ENCODE measurements around the gene OPN1MW3.
"Not testable (repeated sequence)": the region's sequence is repeated elsewhere in the genome, so short reads cannot be mapped to it uniquely, and the experiment has no call there.

Gene OPN1MW3

DNA sequence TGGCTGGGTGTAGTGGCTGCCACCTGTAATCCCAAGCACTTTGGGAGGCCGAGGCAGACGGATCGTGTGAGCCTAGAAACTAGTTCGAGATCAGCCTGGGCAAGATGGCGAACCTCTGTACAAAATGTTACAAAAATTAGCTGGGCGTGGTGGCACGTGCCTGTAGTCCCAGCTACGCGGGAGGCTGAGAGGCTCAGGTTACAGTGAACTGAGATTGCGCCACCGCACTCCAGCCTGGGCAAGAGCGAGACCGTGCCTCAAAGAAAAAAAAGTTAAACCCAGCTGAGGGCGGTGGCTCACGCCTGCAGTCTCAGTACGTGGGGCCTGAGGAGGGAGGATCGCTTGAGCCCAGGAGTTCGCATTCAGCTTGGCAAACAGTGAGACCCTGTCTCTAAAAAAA is 39.3 kb downstream of the OPN1MW3 start:
- DNase-seq = no peak

- peak in 2 of 3 experiments; percentile 6 to 25 for DNase-seq
These were observed 40.9 kb downstream of the OPN1MW3 start for GRCh38 chrX:154298312-154298711.

DNA sequence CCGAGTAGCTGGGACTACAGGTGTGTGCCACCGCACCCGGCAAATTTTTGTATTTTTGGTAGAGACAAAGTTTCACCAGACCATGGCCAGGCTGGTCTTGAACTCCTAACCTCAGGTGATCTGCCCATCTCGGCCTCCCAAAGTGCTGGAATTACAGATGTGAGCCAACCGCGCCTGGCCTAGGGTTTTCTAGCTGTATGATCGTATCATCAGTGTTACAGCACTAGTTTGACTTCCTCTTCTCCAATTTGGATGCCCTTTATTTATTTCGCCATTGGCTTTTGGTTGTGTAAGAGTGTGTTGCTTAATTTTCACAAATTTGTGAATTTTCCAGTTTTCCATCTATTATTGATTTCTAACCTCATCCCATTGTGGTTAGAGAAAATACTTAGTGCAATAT is 43.4 kb downstream of the OPN1MW3 start:
- DNase-seq = no peak

DNA sequence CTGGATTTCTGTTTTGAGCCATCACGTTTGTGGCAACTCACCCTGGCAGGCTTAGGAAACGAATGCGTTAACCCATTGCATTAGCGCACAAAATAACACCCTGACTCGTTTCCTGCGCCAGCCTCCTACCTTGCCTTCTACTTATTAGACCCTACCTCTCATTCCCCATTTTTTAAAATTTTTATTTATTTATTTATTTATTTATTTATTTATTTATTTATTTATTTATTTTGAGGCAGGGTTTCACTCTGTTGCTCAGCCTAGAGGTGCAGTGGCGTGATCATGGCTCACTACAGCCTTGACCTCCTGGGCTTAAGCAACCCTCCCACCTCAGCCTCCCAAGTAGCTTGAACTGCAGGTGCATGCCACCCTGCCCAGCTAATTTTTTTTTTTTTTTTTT is 45.6 kb downstream of the OPN1MW3 start:
- DNase-seq = not testable (repeated sequence)

- DNase-seq = no peak
These were observed 46.1 kb downstream of the OPN1MW3 start for GRCh38 chrX:154303476-154303875.

DNA sequence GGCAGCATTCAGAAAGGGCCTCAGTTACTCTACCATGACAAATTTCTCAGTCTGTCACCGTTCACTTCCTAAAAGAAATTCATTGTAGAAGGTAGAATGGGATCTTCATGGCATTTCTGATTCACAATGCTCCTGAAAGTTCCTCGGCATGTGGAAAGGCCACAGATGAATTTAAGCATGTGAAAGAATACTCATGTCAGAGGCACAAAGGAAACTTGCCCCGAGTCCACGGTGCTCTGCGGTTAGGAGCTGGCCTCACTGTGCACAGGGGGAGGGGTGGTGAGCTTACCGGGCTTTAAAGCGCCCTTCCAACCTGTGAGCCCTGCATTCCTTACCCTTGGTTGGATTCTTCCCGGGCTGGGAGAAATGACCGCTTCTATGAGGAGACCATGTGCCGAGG is 47.5 kb downstream of the OPN1MW3 start:
- no peak for DNase-seq

- DNase-seq = no peak
These were observed 48.3 kb downstream of the OPN1MW3 start for GRCh38 chrX:154305541-154306205.

DNA sequence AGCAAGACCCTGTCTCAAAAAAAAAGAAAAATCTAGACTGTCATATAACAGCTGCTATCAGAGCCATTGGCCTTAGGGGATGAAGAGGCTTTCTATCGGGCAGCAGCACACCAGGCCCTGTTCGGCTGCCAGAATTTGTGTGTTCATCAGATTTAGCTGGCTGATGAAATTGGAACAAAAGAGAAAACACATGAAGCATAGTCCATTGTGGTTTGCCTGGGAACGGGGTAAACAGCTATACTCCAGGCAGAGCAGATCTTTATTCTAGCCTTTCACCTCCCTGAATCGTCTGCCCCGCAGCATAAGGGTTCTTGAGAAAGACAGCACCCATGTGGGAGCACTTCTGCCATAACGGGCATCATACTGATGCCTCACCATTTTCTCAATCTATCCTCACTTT is 49.8 kb downstream of the OPN1MW3 start:
- DNase-seq = no peak

DNA sequence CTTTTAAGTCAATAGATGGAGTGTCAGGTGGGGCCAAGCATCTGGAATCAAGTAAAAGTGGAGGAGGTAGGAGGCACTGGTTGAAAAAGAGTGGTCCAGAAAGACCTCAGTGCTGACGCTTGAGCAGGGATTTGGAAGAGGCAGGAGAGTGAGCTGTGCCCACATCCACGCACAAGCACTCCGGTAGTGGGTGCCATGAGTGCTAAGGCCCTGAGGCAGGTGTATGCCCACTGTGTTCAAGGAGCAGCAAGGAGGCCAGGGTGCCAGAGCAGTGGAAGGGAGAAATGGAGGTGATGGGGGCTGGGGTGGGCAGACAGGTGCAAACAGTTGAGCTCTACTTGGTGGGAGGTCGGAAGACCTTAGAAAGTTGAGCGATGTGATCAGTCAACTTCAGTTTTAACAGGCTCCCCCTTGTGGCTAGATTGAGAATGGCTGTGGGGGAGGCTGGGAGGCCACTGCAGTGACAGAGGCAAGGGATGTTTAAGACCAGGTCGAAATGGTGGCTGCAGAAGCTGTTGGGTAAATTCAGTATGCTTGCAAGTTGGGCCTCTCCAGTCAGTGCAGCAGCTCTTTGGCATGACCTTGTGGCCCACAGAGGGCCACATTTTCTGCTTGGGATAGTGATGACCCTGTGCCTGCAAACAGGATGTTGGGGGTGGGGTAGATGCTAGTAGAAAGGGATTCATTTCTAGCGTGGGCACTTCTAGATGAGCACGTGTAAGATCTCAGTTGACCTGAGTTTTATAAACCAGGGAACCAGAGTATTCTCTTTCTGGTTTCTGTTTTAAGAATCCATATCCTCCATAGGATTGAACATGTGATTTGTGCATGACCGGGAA is 50.9 kb downstream of the OPN1MW3 start:
- peak; percentile 37 to 59 (median 54) for DNase-seq

DNA sequence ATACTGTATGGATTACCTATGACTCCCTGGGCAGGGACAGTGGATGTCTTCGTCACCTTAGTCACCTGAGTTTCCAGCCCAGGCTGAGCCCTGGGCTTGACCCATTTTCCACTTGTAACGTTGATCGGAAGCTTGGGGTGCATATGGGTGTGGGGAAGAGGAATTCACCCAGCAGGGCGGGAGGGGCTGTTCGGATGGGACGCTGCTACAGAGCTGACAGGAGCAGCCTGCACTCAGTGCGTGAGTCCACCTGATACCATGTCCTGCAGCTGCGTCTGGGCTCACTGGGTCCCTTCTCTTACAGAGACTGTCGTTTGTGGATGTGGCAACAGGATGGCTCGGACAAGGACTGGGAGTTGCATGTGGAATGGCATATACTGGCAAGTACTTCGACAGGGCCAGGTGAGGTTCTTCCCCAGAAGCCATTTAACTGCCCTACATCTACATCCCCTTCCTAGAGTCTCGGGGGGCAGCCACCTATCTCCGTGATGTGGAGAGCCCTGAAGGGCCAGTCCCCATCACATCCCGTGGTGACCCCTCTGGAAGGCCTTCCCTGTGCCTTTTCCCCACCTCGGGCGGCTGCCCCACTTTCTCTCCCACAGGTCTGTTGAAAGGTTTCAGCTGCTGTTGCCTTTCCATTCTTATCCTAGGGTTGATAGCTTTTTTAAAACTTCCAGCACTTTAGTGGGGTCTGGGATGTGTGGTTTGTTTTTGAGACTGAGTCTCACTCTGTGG is 51.8 kb downstream of the OPN1MW3 start:
- no peak for DNase-seq

DNA sequence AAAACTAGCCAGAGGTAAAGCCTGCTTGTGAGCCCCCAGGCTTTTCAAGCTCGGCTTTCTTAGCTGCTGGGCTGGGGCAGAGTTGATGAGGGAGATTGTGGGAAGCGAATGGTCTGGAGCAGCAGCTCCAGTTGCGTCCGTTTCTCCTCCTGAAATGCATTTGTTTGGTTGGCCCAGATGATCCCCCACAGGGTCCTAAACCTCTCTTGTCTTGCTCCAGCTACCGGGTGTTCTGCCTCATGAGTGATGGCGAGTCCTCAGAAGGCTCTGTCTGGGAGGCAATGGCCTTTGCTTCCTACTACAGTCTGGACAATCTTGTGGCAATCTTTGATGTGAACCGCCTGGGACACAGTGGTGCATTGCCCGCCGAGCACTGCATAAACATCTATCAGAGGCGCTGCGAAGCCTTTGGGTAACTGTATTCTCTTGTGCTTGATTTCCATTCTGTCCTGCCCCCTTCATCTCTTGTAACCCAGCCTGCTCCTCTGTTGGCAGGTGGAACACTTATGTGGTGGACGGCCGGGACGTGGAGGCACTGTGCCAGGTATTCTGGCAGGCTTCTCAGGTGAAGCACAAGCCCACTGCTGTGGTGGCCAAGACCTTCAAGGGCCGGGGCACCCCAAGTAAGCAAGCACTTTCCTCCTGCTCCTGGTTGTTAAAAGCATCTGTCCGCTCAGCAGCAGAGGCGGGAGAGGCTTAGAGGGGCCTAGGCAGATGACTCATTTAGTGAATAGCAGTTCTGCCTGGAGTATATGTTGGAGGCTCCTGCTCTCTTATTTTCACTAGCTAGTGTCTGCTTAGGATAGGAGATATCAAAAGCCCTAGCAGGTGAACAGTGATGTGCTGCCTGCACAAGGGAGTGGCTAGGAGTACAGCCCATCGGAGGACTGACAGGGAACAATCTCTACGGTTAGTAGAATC is 53.5 kb downstream of the OPN1MW3 start:
- DNase-seq = no peak

DNA sequence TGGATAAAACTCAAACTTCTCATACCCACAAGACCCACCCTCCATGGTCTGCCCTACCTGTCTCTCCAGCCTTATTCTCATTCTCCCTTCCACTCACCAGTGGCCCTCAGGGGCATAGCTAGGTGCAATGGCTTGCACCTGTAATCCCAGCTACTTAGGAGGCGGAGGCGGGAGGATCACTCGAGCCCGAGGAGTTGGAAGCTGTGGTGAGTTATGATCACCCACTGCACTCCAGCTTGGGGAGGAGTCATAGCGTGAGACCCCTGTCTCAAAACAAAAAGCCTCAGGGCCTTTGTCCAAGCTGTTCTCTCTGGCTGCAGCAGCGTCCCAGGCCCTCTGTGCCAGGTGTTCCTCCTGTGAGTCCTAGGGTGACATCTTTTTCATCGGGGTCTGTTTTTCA is 54.7 kb downstream of the OPN1MW3 start:
- no peak for DNase-seq

DNA sequence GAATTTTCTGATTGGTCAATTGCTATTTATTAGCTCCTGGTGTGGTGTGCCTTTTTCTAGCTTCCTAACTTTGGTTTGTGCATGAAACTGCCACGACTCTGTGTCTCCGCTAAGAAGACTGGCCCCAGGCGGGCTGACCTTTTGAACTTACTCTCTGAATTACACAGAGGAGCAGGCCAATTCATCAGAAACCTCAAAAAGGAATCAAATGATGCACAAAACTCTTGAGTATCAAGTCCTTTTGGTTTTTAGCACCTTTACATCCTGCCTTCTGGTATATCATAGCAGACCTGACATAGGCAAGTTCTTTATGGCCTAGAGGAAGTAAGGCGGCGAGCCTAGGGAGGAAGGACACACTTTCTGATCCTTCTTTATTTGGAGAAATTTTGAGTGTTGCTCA is 55.8 kb downstream of the OPN1MW3 start:
- DNase-seq = no peak

- no peak for DNase-seq
These were observed 58.0 kb downstream of the OPN1MW3 start for GRCh38 chrX:154315416-154315815.

- peak in 1 of 3 experiments; percentile 40 for DNase-seq
These were observed 60.1 kb downstream of the OPN1MW3 start for GRCh38 chrX:154317391-154317995.

DNA sequence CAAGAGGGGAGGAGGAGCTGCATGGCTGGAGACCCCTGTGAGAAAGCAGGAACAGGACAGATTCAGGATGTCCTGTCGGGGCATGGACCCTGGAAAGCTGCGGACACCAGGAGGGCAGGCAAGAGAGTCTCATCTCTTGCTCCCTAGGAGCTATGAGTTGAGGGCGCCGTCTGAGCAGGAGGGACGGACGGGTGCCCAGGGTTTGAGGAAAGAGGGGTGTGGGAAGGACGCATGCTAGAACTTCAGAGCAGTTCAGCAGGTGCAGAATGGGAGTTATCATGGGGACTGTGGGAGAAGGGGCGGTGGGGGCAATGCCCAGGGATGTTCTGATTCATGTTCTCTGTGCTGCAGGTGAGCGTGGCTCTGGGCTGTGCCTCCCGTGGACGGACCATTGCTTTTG is 63.0 kb downstream of the OPN1MW3 start:
- no peak for DNase-seq
